Kidney (tissue), 14 donors: ENCODE measurements around the gene NRAP. TPM values are rescaled to one million over a fixed set of nuclear protein-coding genes. Genes with fewer than 3 reads are reported as not detected.

Experiments
- DNase-seq, 5 donors: peaks; one replicate each; pipeline ENCODE4 v3.0.0-alpha.2; 2013 to 2020
- FAIRE-seq: peaks from 2 replicates; lab custom pipeline; 2012; peaks lifted over from hg19 to GRCh38; lab: Jason Lieb, UNC
- H3K27ac ChIP-seq, 2 donors: one replicate each; pipeline ENCODE4 v1.7.0; 2013; ENCODE audit warnings: low read depth in 2 of 2, low read length in 2 of 2, inconsistent platforms in 1 of 2
- H3K27me3 ChIP-seq: one replicate; pipeline ENCODE4 v1.7.1; 2013; ENCODE audit warnings: low read length, inconsistent platforms; ENCODE audit not compliant: control insufficient read depth, insufficient read depth
- H3K36me3 ChIP-seq, 3 donors: one replicate each; pipeline versions ENCODE4 v1.7.0 to v1.7.1; 2013; ENCODE audit warnings: low read length in 3 of 3, control low read depth in 1 of 3, inconsistent platforms in 1 of 3; ENCODE audit not compliant: insufficient read depth in 3 of 3, control insufficient read depth in 2 of 3
- H3K4me1 ChIP-seq, 3 donors: one replicate each; pipeline versions ENCODE4 v1.7.0 to v1.7.1; 2013; ENCODE audit warnings: low read length in 3 of 3, inconsistent platforms in 1 of 3, low read depth in 1 of 3; ENCODE audit not compliant: control insufficient read depth in 2 of 3, insufficient read depth in 2 of 3
- H3K4me3 ChIP-seq, 3 donors: one replicate each; pipeline versions ENCODE4 v1.7.0 to v1.8.1; 2013; ENCODE audit warnings: low read length in 3 of 3, control low read depth in 1 of 3, inconsistent platforms in 1 of 3
- H3K9ac ChIP-seq, 3 donors: one replicate each; pipeline versions ENCODE4 v1.7.0 to v1.7.1; 2013; ENCODE audit warnings: low read length in 3 of 3, control low read depth in 1 of 3, inconsistent platforms in 1 of 3
- H3K9me3 ChIP-seq, 3 donors: one replicate each; pipeline versions ENCODE4 v1.7.0 to v1.7.1; 2013; ENCODE audit warnings: low read length in 3 of 3, control low read depth in 1 of 3, inconsistent platforms in 1 of 3; ENCODE audit not compliant: control insufficient read depth in 2 of 3, insufficient read depth in 1 of 3
- intact Hi-C: fragments of 100-400 bp; cut with DNase I; formaldehyde crosslinking; loops from one replicate; pipeline ENCODE4 v1.11.1; 2022
- polyA plus RNA-seq: library from polyadenylated mRNA; stranded (reverse); fragments of 350-450 nt; fragmentation: Illumina TruSeq; extraction: RNeasy Lipid Tissue Mini Kit (QIAGEN cat#74804); gene quantifications from one replicate; pipeline ENCODE4 v1.2.3, GENCODE V29; 2014; ENCODE audit warnings: low read depth, low replicate concordance; ENCODE audit not compliant: insufficient read depth
- total RNA-seq: library from RNA; stranded (reverse); fragmentation: NEBNext Ultra II Directional; extraction: Animal tissue kit (Norgen Biotek cat#: 25700); gene quantifications from one replicate; pipeline ENCODE4 v1.2.1, GENCODE V29; 2021
- TF ChIP-seq, protein P1 (sequence below): IDR thresholded peaks from 3 replicates; pipeline ENCODE4 v1.5.1; 2012; ENCODE audit warnings: mild to moderate bottlenecking, moderate library complexity, borderline replicate concordance; ENCODE audit not compliant: insufficient read depth; ENCODE audit errors: extremely low read depth
- donor health status: control.
- donor health status: control.
- donor health status: control.
- donor health status: control.
- donor health status: control.
- donor health status: DM: yes; HTN: yes; CAD: no.
- donor health status: Normal renal cell carcinoma (clear cell type).

The NRAP gene
- total and polyA plus RNA-seq, 2 donors from 2014 or later = not detected

GRCh38 chr10:113610631-113611601, 52.9 kb downstream of the NRAP start:
- no peaks in the 10 kb centered on the region for H3K27me3 ChIP-seq
- H3K9ac ChIP-seq = no peak overlapping the region
- no peak for FAIRE-seq
- no peak overlapping the region for H3K4me3 ChIP-seq
- H3K9me3 ChIP-seq = no peaks in the 10 kb centered on the region
- intact Hi-C loops = no loop called here
- DNase-seq = peak in 4 of 5 donors; percentile 42 to 62 (median 46)
- TF ChIP-seq, protein P1, sequence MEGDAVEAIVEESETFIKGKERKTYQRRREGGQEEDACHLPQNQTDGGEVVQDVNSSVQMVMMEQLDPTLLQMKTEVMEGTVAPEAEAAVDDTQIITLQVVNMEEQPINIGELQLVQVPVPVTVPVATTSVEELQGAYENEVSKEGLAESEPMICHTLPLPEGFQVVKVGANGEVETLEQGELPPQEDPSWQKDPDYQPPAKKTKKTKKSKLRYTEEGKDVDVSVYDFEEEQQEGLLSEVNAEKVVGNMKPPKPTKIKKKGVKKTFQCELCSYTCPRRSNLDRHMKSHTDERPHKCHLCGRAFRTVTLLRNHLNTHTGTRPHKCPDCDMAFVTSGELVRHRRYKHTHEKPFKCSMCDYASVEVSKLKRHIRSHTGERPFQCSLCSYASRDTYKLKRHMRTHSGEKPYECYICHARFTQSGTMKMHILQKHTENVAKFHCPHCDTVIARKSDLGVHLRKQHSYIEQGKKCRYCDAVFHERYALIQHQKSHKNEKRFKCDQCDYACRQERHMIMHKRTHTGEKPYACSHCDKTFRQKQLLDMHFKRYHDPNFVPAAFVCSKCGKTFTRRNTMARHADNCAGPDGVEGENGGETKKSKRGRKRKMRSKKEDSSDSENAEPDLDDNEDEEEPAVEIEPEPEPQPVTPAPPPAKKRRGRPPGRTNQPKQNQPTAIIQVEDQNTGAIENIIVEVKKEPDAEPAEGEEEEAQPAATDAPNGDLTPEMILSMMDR = no peak
- H3K36me3 ChIP-seq = no peaks in the 10 kb centered on the region
- no peaks in the 10 kb centered on the region for H3K4me1 ChIP-seq
- H3K27ac ChIP-seq = no peak overlapping the region

GRCh38 chr10:113609704-113610108, 54.1 kb downstream of the NRAP start:
- H3K27ac ChIP-seq = no peak overlapping the region
- TF ChIP-seq, protein P1 = no peak
- H3K27me3 ChIP-seq = no peaks in the 10 kb centered on the region
- no peak overlapping the region for H3K4me3 ChIP-seq
- H3K4me1 ChIP-seq = no peaks in the 10 kb centered on the region
- FAIRE-seq = no peak
- intact Hi-C loops = no loop called here
- H3K9ac ChIP-seq = no peak overlapping the region
- DNase-seq = no peak
- H3K36me3 ChIP-seq = no peaks in the 10 kb centered on the region
- no peaks in the 10 kb centered on the region for H3K9me3 ChIP-seq

- TF ChIP-seq, protein P1 = no peak
- no peak overlapping the region for H3K9ac ChIP-seq
- H3K27ac ChIP-seq = no peak overlapping the region
- DNase-seq (no peak), FAIRE-seq (no peak)
- H3K9me3 ChIP-seq = no peaks in the 10 kb centered on the region
- H3K4me3 ChIP-seq = no peak overlapping the region
- no peaks in the 10 kb centered on the region for H3K27me3 ChIP-seq
- no peaks in the 10 kb centered on the region for H3K36me3 ChIP-seq
- no peaks in the 10 kb centered on the region for H3K4me1 ChIP-seq
- intact Hi-C loops = no loop called here
These were observed 58.4 kb downstream of the NRAP start for GRCh38 chr10:113605268-113605978.
